OCI-LY1 (cell line): ENCODE data around the gene AKIRIN2.

Experiments used
- CTCF ChIP-seq: fragments of 200-600 bp; sonication (generic), shearing (Covaris generic); IDR thresholded peaks from 2 replicates; pipeline ENCODE4 v1.5.1; 2017; ENCODE audit warnings: mild to moderate bottlenecking, antibody characterized with exemption, low read length, moderate library complexity, mixed read lengths
- EZH2 ChIP-seq: fragments of 200-600 bp; sonication (generic), shearing (Covaris generic); IDR thresholded peaks from 2 replicates; pipeline ENCODE4 v1.8.0; 2017; ENCODE audit warnings: borderline replicate concordance, mixed run types, mild to moderate bottlenecking, antibody characterized with exemption, low read length, moderate library complexity, mixed read lengths

- TF ChIP-seq CTCF (no peak), EZH2 (no peak)
Observed at GRCh38 chr6:87630746-87631145, 71.3 kb downstream of the AKIRIN2 start.
